HL-60 (cell line): ENCODE data around the gene DDTL.

Source experiments
- CTCF ChIP-seq: IDR thresholded peaks from one replicate; pipeline ENCODE4 v1.5.1; 2011; ENCODE audit warnings: low read length, control low read depth, inconsistent platforms; ENCODE audit not compliant: insufficient read depth
- GABPA ChIP-seq: IDR thresholded peaks from 2 replicates; pipeline ENCODE4 v1.6.1; 2012; ENCODE audit warnings: low read depth
- POLR2AphosphoS5 ChIP-seq: IDR thresholded peaks from 2 replicates; pipeline ENCODE4 v1.6.1; 2012; ENCODE audit warnings: low read depth
- REST ChIP-seq: IDR thresholded peaks from 2 replicates; pipeline ENCODE4 v1.6.1; 2012; ENCODE audit warnings: low read depth; ENCODE audit not compliant: insufficient replicate concordance
- SPI1 ChIP-seq: IDR thresholded peaks from 2 replicates; pipeline ENCODE4 v1.6.1; 2012; ENCODE audit warnings: low read depth, mild to moderate bottlenecking, borderline replicate concordance

GRCh38 chr22:24002272-24002671, 35.6 kb downstream of the DDTL start:
- TF ChIP-seq CTCF = no peak
- no peak for TF ChIP-seq GABPA
- TF ChIP-seq POLR2AphosphoS5 = no peak
- TF ChIP-seq REST = no peak
- TF ChIP-seq SPI1 = no peak
